ENCODE results near the gene SULT2B1.

Gene SULT2B1

GRCh38 chr19:48637449-48637947, 85.5 kb downstream of the SULT2B1 start:
- DNase-seq = peak; percentile 98 to 100

GRCh38 chr19:48637948-48638830, 86.2 kb downstream of the SULT2B1 start:
- peak; percentile 69 to 80 for DNase-seq

- no peak for DNase-seq
Measured at GRCh38 chr19:48638831-48639381, 86.9 kb downstream of the SULT2B1 start.

GRCh38 chr19:48639483-48640375, 87.8 kb downstream of the SULT2B1 start:
- no peak for DNase-seq

- no peak for DNase-seq
Measured at GRCh38 chr19:48641850-48642249, 89.9 kb downstream of the SULT2B1 start.

- DNase-seq = no peak
Measured at GRCh38 chr19:48642862-48643261, 90.9 kb downstream of the SULT2B1 start.

- no peak for DNase-seq
Measured at GRCh38 chr19:48644355-48644754, 92.4 kb downstream of the SULT2B1 start.

GRCh38 chr19:48644839-48645619, 93.1 kb downstream of the SULT2B1 start:
- DNase-seq = peak; percentile 75 to 78

- no peak for DNase-seq
Measured at GRCh38 chr19:48645620-48646000, 93.6 kb downstream of the SULT2B1 start.

- peak; percentile 90 to 91 for DNase-seq
Measured at GRCh38 chr19:48646001-48646721, 94.2 kb downstream of the SULT2B1 start, which contains the start of gene CA11. CA11 (minus strand) TSS chr19:48646187; CDS start chr19:48645632, 555 bp downstream.

GRCh38 chr19:48646722-48647216, 94.8 kb downstream of the SULT2B1 start:
- no peak for DNase-seq

GRCh38 chr19:48648134-48648533, 96.2 kb downstream of the SULT2B1 start:
- no peak for DNase-seq
